GM21526 (cell line): ENCODE measurements around the gene VDAC2.

Experiments used
- ATAC-seq: cut with Tn5 transposase; IDR thresholded peaks from one replicate; pipeline ENCODE4 v1.9.1; 2021; ENCODE audit warnings: moderate library complexity; ENCODE audit not compliant: unreplicated experiment, low FRiP score

The VDAC2 gene

GRCh38 chr10:75228278-75228677, 17.7 kb downstream of the VDAC2 start:
- no peak for ATAC-seq

GRCh38 chr10:75228834-75229233, 18.2 kb downstream of the VDAC2 start:
- ATAC-seq = no peak

- no peak for ATAC-seq
These were observed 19.4 kb downstream of the VDAC2 start for GRCh38 chr10:75229971-75230370.

- ATAC-seq = peak; percentile 32
These were observed 20.0 kb downstream of the VDAC2 start for GRCh38 chr10:75230600-75231038.

- ATAC-seq = no peak
These were observed 21.3 kb downstream of the VDAC2 start for GRCh38 chr10:75231672-75232581.

- ATAC-seq = no peak
These were observed 22.9 kb downstream of the VDAC2 start for GRCh38 chr10:75233444-75234016.

- ATAC-seq = peak; percentile 46
These were observed 23.6 kb downstream of the VDAC2 start for GRCh38 chr10:75234017-75234682.

- peak; percentile 1 for ATAC-seq
These were observed 24.2 kb downstream of the VDAC2 start for GRCh38 chr10:75234683-75235374.

GRCh38 chr10:75235375-75236177, 25.0 kb downstream of the VDAC2 start, which contains the start of gene COMTD1:
COMTD1 (minus strand) TSS chr10:75235957; CDS start chr10:75235928, 29 bp downstream.
- peak; percentile 73 for ATAC-seq

GRCh38 chr10:75236178-75236825, 25.7 kb downstream of the VDAC2 start:
- peak; percentile 0 for ATAC-seq

GRCh38 chr10:75238182-75239095, 27.8 kb downstream of the VDAC2 start:
- no peak for ATAC-seq

- no peak for ATAC-seq
These were observed 28.6 kb downstream of the VDAC2 start for GRCh38 chr10:75239096-75239790.

GRCh38 chr10:75240329-75241076, 29.9 kb downstream of the VDAC2 start:
- ATAC-seq = no peak

GRCh38 chr10:75243426-75243825, 32.8 kb downstream of the VDAC2 start:
- ATAC-seq = no peak

GRCh38 chr10:75244487-75245353, 34.1 kb downstream of the VDAC2 start:
- ATAC-seq = no peak
